Measurements from ENCODE around the gene CCDC186. TPM values are rescaled to one million over a fixed set of nuclear protein-coding genes. Genes with fewer than 3 reads are reported as not detected.

CCDC186 gene
- total and polyA plus RNA-seq, 2 of the 8 experiments (the other 6 are each of a cell fraction or from before 2014, with no cell fraction given), result 3.0 to 30.3 TPM

- no peak overlapping the region for H2BK12ac ChIP-seq (ENCODE audit: low read depth, low read length)
- no peak overlapping the region for H2BK120ac ChIP-seq (replicated peaks; ENCODE audit: low read depth, low read length)
- no peak overlapping the region for H4K91ac ChIP-seq (replicated peaks; ENCODE audit: insufficient read length, low read length)
- H3K79me1 ChIP-seq (ENCODE audit: low read depth, low read length), result no peaks in the 10 kb centered on the region
- WGBS, 2 experiments (ENCODE audit: extremely low coverage in 1 of 2, insufficient coverage in 1 of 2, insufficient read length in 1 of 2, insufficient replicate concordance in 2 of 2, low coverage in 1 of 2, low lambda C conversion rate in 2 of 2, missing lambda C conversion rate in 1 of 2), result 93% methylated on average over 3 of the region's 3 CpGs; no CpG with 5 or more reads in 1 of the 2 experiments
- H2AFZ ChIP-seq (ENCODE audit: low read length), result no peak overlapping the region
- H3K9ac ChIP-seq (replicated peaks in 1 of 4; ENCODE audit: extremely low read depth in 1 of 4, low read depth in 3 of 4, low read length in 3 of 4), result no peak overlapping the region
- H3K4me2 ChIP-seq (ENCODE audit: insufficient read depth in 1 of 2, low read depth in 2 of 2, low read length in 2 of 2), result no peak overlapping the region
- no peak overlapping the region for H3K4ac ChIP-seq (replicated peaks; ENCODE audit: insufficient read length, low read depth, low read length)
- H3K9me3 ChIP-seq (ENCODE audit: insufficient read depth in 2 of 2, low read depth in 1 of 2, low read length in 1 of 2), result no peaks in the 10 kb centered on the region
- H3K23me2 ChIP-seq (ENCODE audit: low read depth, low read length), result peaks cover 8% of the 10 kb centered on the region; the same call in 1 of the 2 replicates
- H3K27me3 ChIP-seq (replicated peaks in 1 of 4; ENCODE audit: control insufficient read depth in 3 of 4, extremely low read depth in 1 of 4, insufficient read depth in 3 of 4, low read length in 3 of 4), result peaks cover 3 to 22% (median 20%) of the 10 kb centered on the region in 4 experiments
- ChIA-PET CTCF (ENCODE audit: partially characterized antibody) (interaction anchor here (0.9 to 1.1 kb wide), 2 partner anchors 15 to 384 kb away, joined by 3 read pairs; no protein-coding TSS in a partner anchor), POLR2A (ENCODE audit: partially characterized antibody) (interaction anchor here (0.8 kb wide), 1 partner anchor 174 kb away, joined by 3 read pairs; no protein-coding TSS in a partner anchor)
- no peak overlapping the region for H3K27ac ChIP-seq (ENCODE audit: low read depth, low read length)
- no peaks in the 10 kb centered on the region for H3K36me3 ChIP-seq (ENCODE audit: control insufficient read depth in 2 of 4, insufficient read depth in 4 of 4, low read length in 3 of 4)
- H2BK15ac ChIP-seq (ENCODE audit: low read length), result no peak overlapping the region
- no peak overlapping the region for H3K14ac ChIP-seq (ENCODE audit: insufficient read length)
- no peak overlapping the region for H4K8ac ChIP-seq (ENCODE audit: extremely low read depth, insufficient read depth, low read length)
- no peak overlapping the region for H3K23ac ChIP-seq (ENCODE audit: insufficient read length)
- H4K5ac ChIP-seq (ENCODE audit: insufficient read length, low read depth, low read length), result no peak overlapping the region
- no peak overlapping the region for H2AK5ac ChIP-seq (ENCODE audit: low read depth, low read length)
- H2BK20ac ChIP-seq (ENCODE audit: low read length), result no peak overlapping the region
- H3K18ac ChIP-seq (ENCODE audit: extremely low read depth, low read length), result no peak overlapping the region
- H2BK5ac ChIP-seq (ENCODE audit: low read depth, low read length), result no peak overlapping the region
- no peak for FAIRE-seq
- peaks cover 0 to 3% (median 0%) of the 10 kb centered on the region in 4 experiments; a peak in 3 of 7 replicates for H3K4me1 ChIP-seq (replicated peaks in 1 of 4; ENCODE audit: control insufficient read depth in 3 of 4, insufficient read depth in 4 of 4, low read length in 3 of 4)
- H3K4me3 ChIP-seq (ENCODE audit: extremely low read depth in 1 of 4, insufficient read depth in 2 of 4, low read depth in 3 of 4, low read length in 4 of 4), result no peak overlapping the region
- H3K79me2 ChIP-seq (ENCODE audit: control insufficient read depth in 1 of 2, insufficient read depth in 2 of 2, low read length in 2 of 2), result no peaks in the 10 kb centered on the region
- H3K56ac ChIP-seq (replicated peaks; ENCODE audit: insufficient read length, low read depth, low read length), result no peak overlapping the region
- DNase-seq (ENCODE audit: low read depth in 1 of 2, low spot score in 2 of 2), result no peak
- H4K20me1 ChIP-seq (replicated peaks in 1 of 2; ENCODE audit: control insufficient read depth in 1 of 2, insufficient read depth in 2 of 2, low read length in 2 of 2), result no peaks in the 10 kb centered on the region
- TF ChIP-seq POLR2A (IDR thresholded peaks at IDR 0.05; ENCODE audit: control extremely low read depth in 1 of 2, low read depth in 2 of 2, low read length in 2 of 2) (no peak), TAF1 (IDR thresholded peaks at IDR 0.05; ENCODE audit: low read depth, low read length) (no peak), SP4 (IDR thresholded peaks at IDR 0.05; ENCODE audit: low read length) (no peak), CBX5 (IDR thresholded peaks at IDR 0.05; ENCODE audit: low read depth, low read length) (no peak), CREB1 (IDR thresholded peaks at IDR 0.05) (no peak), KDM5A (IDR thresholded peaks at IDR 0.05; ENCODE audit: low read length) (no peak), RAD21 (IDR thresholded peaks at IDR 0.05 in 1 of 2, conservative IDR thresholded peaks at IDR 0.05 in 1 of 2; ENCODE audit: low read depth in 2 of 2, low read length in 2 of 2) (no peak), EGR1 (IDR thresholded peaks at IDR 0.05; ENCODE audit: borderline replicate concordance, low read depth, low read length) (no peak), CEBPB (IDR thresholded peaks at IDR 0.05; ENCODE audit: low read depth, low read length) (no peak), RXRA (IDR thresholded peaks at IDR 0.05; ENCODE audit: insufficient read depth, low read depth, low read length) (no peak), CTBP2 (IDR thresholded peaks at IDR 0.05; ENCODE audit: borderline replicate concordance, insufficient read depth, insufficient read length, low read length) (no peak), POU5F1 (IDR thresholded peaks at IDR 0.05; ENCODE audit: low read depth, low read length) (no peak)
Observed at GRCh38 chr10:114096864-114097263, 77.1 kb downstream of the CCDC186 start.
